Liver (tissue), 9 donors: ENCODE measurements around the gene FCSK. TPM values are rescaled to one million over a fixed set of nuclear protein-coding genes. Genes with fewer than 3 reads are reported as not detected.

Experiments
- DNase-seq: peaks from one replicate; pipeline ENCODE4 v3.0.0-alpha.2; 2017; ENCODE audit warnings: low spot score
- H3K27ac ChIP-seq, 2 donors: one replicate each; pipeline ENCODE4 v1.7.0; 2013; ENCODE audit warnings: inconsistent platforms in 2 of 2, low read length in 2 of 2, control low read depth in 1 of 2, low read depth in 1 of 2, mild to moderate bottlenecking in 1 of 2
- H3K27me3 ChIP-seq, 4 donors: one replicate each; pipeline versions ENCODE4 v1.6.1 to v1.7.0; 2013; ENCODE audit warnings: low read length in 3 of 4, inconsistent platforms in 1 of 4, mild to moderate bottlenecking in 1 of 4, moderate library complexity in 1 of 4; ENCODE audit not compliant: control insufficient read depth in 4 of 4, insufficient read depth in 4 of 4
- H3K36me3 ChIP-seq, 4 donors: one replicate each; pipeline versions ENCODE4 v1.6.1 to v1.7.0; 2013; ENCODE audit warnings: low read length in 3 of 4, mild to moderate bottlenecking in 3 of 4, low read depth in 1 of 4, moderate library complexity in 1 of 4; ENCODE audit not compliant: control insufficient read depth in 4 of 4, insufficient read depth in 3 of 4
- H3K4me1 ChIP-seq, 4 donors: one replicate each; pipeline versions ENCODE4 v1.6.1 to v1.7.0; 2013; ENCODE audit warnings: low read length in 3 of 4, mild to moderate bottlenecking in 3 of 4, moderate library complexity in 1 of 4; ENCODE audit not compliant: control insufficient read depth in 4 of 4, insufficient read depth in 4 of 4
- H3K4me3 ChIP-seq, 3 donors: one replicate each; pipeline versions ENCODE4 v1.6.1 to v1.7.0; 2013; ENCODE audit warnings: low read length in 3 of 3, control low read depth in 1 of 3, low read depth in 1 of 3, mild to moderate bottlenecking in 1 of 3
- H3K9ac ChIP-seq, 2 donors: one replicate each; pipeline ENCODE4 v1.7.0; 2013; ENCODE audit warnings: low read length in 2 of 2, mild to moderate bottlenecking in 2 of 2, moderate library complexity in 2 of 2, control low read depth in 1 of 2, low read depth in 1 of 2
- H3K9me3 ChIP-seq, 4 donors: one replicate each; pipeline versions ENCODE4 v1.6.1 to v1.7.0; 2013; ENCODE audit warnings: low read length in 3 of 4; ENCODE audit not compliant: control insufficient read depth in 4 of 4
- EGR1 ChIP-seq, 2 donors: IDR thresholded peaks; 2 replicates each; pipeline ENCODE4 v1.6.1; 2016 to 2018; ENCODE audit warnings: antibody characterized with exemption in 2 of 2, low read depth in 2 of 2
- FOXA2 ChIP-seq: IDR thresholded peaks from 2 replicates; pipeline ENCODE4 v1.6.1; 2016; ENCODE audit warnings: antibody characterized with exemption
- GABPA ChIP-seq, 2 donors: IDR thresholded peaks in 1 of 2; conservative IDR thresholded peaks in 1 of 2; 2 replicates each; pipeline ENCODE4 v1.6.1; 2016; ENCODE audit warnings: antibody characterized with exemption in 2 of 2, mild to moderate bottlenecking in 1 of 2, moderate library complexity in 1 of 2
- HNF4A ChIP-seq, 2 donors: conservative IDR thresholded peaks; 2 replicates each; pipeline ENCODE4 v1.6.1; 2016; ENCODE audit warnings: antibody characterized with exemption in 2 of 2, mild to moderate bottlenecking in 2 of 2
- HNF4G ChIP-seq: IDR thresholded peaks from 2 replicates; pipeline ENCODE4 v1.6.1; 2016; ENCODE audit warnings: antibody characterized with exemption
- JUND ChIP-seq, 2 donors: IDR thresholded peaks; 2 replicates each; pipeline ENCODE4 v1.6.1; 2016; ENCODE audit warnings: antibody characterized with exemption in 2 of 2
- NR2F2 ChIP-seq: IDR thresholded peaks from 2 replicates; pipeline ENCODE4 v1.6.1; 2016; ENCODE audit warnings: antibody characterized with exemption
- RXRA ChIP-seq, 2 donors: IDR thresholded peaks; 2 replicates each; pipeline ENCODE4 v1.6.1; 2017 to 2018; ENCODE audit warnings: antibody characterized with exemption in 2 of 2, mild to moderate bottlenecking in 1 of 2
- SP1 ChIP-seq: IDR thresholded peaks from 2 replicates; pipeline ENCODE4 v1.6.1; 2018; ENCODE audit warnings: antibody characterized with exemption, mild to moderate bottlenecking
- TAF1 ChIP-seq: conservative IDR thresholded peaks from 2 replicates; pipeline ENCODE4 v1.6.1; 2016; ENCODE audit warnings: antibody characterized with exemption, mild to moderate bottlenecking
- whole genome bisulfite sequencing: extraction: QIAGEN DNeasy Blood & Tissue Kit; methylation state at CpG from one replicate; pipeline ENCODE4 v1.1.7; 2013; 5-methylcytosine and 5-hydroxymethylcytosine counted together
- polyA plus RNA-seq, 2 donors: library from polyadenylated mRNA; stranded (reverse) in 1 of 2; unstranded in 1 of 2; fragments of 200-250 nt in 1 of 2; fragments of >200 nt in 1 of 2; fragmentation: Nextera tagmentation in 1 of 2; extraction: Ambion mirVana in 1 of 2; gene quantifications; one replicate each; pipeline versions ENCODE4 v1.2.1 to v1.2.3, GENCODE V29; 2013 to 2015
- total RNA-seq, 2 donors: library from RNA; depleted of rRNA; stranded (reverse); fragments of >200 nt; gene quantifications; one replicate each; pipeline ENCODE4 v1.2.3, GENCODE V29; 2014
- TF ChIP-seq, protein P1 (sequence below): IDR thresholded peaks from 2 replicates; pipeline ENCODE4 v1.6.1; 2016; ENCODE audit warnings: antibody characterized with exemption
- TF ChIP-seq, protein P2 (sequence below): IDR thresholded peaks from 2 replicates; pipeline ENCODE4 v1.6.1; 2016; ENCODE audit warnings: antibody characterized with exemption
- TF ChIP-seq, protein P3 (sequence below): fragments of 150-350 bp; IDR thresholded peaks from 2 replicates; pipeline ENCODE4 v1.5.1; 2017; ENCODE audit warnings: improper control_type of control experiment, low read depth, low read length; ENCODE audit not compliant: missing input control
- TF ChIP-seq, protein P4 (sequence below): IDR thresholded peaks from 2 replicates; pipeline ENCODE4 v1.6.1; 2016; ENCODE audit warnings: antibody characterized with exemption
- TF ChIP-seq, protein P5 (sequence below): IDR thresholded peaks from 2 replicates; pipeline ENCODE4 v1.6.1; 2016; ENCODE audit warnings: antibody characterized with exemption, mild to moderate bottlenecking
- donor health status: healthy.
- donor health status: healthy.
- donor health status: healthy.
- donor health status: healthy.
- donor health status: healthy.

FCSK gene
- total and polyA plus RNA-seq, 4 donors, result 4.3 to 20.2 (median 8.5) TPM

DNA sequence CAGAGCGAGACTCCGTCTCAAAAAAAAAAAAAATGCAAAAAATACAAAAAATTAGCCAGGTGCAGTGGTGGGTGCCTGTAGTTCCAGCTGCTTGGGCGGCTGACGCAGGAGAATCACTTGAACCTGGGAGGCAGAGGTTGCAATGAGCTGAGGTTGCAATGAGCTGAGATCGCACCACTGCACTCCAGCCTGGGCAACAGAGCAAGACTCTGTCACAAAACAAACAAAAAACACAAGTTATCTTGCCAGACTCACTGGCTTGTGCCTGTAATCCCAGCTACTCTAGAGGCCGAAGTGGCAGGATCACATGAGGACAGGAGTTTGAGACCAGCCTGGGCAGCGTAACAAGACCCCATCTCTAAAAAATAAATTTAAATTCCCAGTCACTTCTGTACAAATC, 12.1 kb upstream of the FCSK start:
- H3K9ac ChIP-seq, result no peak overlapping the region
- no peak for TF ChIP-seq RXRA (IDR thresholded peaks at IDR 0.05)
- no peak for TF ChIP-seq TAF1
- TF ChIP-seq HNF4A (conservative IDR thresholded peaks at IDR 0.05), result no peak
- TF ChIP-seq SP1, result no peak
- no peak for TF ChIP-seq EGR1 (IDR thresholded peaks at IDR 0.05; ENCODE audit: low read depth in 2 of 2)
- TF ChIP-seq, protein P1, sequence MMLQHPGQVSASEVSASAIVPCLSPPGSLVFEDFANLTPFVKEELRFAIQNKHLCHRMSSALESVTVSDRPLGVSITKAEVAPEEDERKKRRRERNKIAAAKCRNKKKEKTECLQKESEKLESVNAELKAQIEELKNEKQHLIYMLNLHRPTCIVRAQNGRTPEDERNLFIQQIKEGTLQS, result no peak
- TF ChIP-seq NR2F2, result no peak
- no peak for TF ChIP-seq HNF4G
- no peak for TF ChIP-seq FOXA2
- TF ChIP-seq, protein P2, sequence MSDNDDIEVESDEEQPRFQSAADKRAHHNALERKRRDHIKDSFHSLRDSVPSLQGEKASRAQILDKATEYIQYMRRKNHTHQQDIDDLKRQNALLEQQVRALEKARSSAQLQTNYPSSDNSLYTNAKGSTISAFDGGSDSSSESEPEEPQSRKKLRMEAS, result no peak
- TF ChIP-seq, protein P3, sequence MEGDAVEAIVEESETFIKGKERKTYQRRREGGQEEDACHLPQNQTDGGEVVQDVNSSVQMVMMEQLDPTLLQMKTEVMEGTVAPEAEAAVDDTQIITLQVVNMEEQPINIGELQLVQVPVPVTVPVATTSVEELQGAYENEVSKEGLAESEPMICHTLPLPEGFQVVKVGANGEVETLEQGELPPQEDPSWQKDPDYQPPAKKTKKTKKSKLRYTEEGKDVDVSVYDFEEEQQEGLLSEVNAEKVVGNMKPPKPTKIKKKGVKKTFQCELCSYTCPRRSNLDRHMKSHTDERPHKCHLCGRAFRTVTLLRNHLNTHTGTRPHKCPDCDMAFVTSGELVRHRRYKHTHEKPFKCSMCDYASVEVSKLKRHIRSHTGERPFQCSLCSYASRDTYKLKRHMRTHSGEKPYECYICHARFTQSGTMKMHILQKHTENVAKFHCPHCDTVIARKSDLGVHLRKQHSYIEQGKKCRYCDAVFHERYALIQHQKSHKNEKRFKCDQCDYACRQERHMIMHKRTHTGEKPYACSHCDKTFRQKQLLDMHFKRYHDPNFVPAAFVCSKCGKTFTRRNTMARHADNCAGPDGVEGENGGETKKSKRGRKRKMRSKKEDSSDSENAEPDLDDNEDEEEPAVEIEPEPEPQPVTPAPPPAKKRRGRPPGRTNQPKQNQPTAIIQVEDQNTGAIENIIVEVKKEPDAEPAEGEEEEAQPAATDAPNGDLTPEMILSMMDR, result no peak
- TF ChIP-seq, protein P4, sequence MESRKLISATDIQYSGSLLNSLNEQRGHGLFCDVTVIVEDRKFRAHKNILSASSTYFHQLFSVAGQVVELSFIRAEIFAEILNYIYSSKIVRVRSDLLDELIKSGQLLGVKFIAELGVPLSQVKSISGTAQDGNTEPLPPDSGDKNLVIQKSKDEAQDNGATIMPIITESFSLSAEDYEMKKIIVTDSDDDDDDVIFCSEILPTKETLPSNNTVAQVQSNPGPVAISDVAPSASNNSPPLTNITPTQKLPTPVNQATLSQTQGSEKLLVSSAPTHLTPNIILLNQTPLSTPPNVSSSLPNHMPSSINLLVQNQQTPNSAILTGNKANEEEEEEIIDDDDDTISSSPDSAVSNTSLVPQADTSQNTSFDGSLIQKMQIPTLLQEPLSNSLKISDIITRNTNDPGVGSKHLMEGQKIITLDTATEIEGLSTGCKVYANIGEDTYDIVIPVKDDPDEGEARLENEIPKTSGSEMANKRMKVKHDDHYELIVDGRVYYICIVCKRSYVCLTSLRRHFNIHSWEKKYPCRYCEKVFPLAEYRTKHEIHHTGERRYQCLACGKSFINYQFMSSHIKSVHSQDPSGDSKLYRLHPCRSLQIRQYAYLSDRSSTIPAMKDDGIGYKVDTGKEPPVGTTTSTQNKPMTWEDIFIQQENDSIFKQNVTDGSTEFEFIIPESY, result no peak
- no peak for TF ChIP-seq JUND (IDR thresholded peaks at IDR 0.05)
- TF ChIP-seq, protein P5, sequence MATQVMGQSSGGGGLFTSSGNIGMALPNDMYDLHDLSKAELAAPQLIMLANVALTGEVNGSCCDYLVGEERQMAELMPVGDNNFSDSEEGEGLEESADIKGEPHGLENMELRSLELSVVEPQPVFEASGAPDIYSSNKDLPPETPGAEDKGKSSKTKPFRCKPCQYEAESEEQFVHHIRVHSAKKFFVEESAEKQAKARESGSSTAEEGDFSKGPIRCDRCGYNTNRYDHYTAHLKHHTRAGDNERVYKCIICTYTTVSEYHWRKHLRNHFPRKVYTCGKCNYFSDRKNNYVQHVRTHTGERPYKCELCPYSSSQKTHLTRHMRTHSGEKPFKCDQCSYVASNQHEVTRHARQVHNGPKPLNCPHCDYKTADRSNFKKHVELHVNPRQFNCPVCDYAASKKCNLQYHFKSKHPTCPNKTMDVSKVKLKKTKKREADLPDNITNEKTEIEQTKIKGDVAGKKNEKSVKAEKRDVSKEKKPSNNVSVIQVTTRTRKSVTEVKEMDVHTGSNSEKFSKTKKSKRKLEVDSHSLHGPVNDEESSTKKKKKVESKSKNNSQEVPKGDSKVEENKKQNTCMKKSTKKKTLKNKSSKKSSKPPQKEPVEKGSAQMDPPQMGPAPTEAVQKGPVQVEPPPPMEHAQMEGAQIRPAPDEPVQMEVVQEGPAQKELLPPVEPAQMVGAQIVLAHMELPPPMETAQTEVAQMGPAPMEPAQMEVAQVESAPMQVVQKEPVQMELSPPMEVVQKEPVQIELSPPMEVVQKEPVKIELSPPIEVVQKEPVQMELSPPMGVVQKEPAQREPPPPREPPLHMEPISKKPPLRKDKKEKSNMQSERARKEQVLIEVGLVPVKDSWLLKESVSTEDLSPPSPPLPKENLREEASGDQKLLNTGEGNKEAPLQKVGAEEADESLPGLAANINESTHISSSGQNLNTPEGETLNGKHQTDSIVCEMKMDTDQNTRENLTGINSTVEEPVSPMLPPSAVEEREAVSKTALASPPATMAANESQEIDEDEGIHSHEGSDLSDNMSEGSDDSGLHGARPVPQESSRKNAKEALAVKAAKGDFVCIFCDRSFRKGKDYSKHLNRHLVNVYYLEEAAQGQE, result no peak
- no peaks in the 10 kb centered on the region for H3K36me3 ChIP-seq
- H3K4me3 ChIP-seq, result no peak overlapping the region
- DNase-seq, result no peak
- H3K9me3 ChIP-seq, result no peaks in the 10 kb centered on the region
- 93% methylated on average over 7 of the region's 7 CpGs for WGBS
- H3K27ac ChIP-seq, result no peak overlapping the region
- no peaks in the 10 kb centered on the region for H3K27me3 ChIP-seq
- H3K4me1 ChIP-seq, result peaks cover 7 to 19% (median 11%) of the 10 kb centered on the region in 4 donors

DNA sequence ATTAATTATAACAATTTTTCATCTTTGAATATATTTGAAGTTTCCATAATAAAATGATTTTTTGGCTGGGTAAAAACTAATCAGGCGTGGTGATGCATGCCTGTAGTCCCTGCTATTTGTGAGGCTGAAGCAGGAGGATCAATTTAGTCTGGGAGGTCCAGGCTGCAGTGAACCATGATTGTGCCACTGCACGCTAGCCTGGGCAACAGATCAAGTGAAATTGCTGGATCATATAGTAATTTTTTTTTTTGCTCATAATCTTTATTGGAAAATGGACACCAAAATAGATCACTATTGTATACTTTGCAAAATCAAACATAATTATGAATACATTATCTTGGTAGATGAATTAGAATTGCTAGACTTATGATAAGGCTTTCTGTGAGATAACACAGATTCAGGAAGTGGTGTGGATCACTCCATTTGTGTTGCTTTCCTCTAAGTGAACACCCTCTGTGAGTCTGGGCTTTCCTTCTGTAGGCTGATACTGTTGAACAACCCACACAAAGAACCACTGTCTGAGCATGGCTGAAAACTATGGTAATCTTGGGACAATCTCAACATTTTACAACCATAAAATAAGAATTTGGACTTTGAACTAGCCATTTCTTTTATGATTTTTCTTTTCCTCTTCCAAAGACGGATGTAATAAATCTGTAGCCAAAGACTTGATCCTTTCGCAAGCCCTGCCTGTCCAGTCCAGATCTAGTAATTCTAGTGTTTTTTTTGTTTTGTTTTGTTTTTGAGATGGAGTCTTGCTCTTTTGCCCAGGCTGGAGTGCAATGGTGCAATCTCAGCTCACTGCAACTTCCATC, 9.9 kb upstream of the FCSK start:
- no peak overlapping the region for H3K27ac ChIP-seq
- no peak overlapping the region for H3K4me3 ChIP-seq
- no peaks in the 10 kb centered on the region for H3K36me3 ChIP-seq
- WGBS, result 81% methylated on average over 4 of the region's 4 CpGs
- no peak overlapping the region for H3K9ac ChIP-seq
- TF ChIP-seq GABPA (IDR thresholded peaks at IDR 0.05 in 1 of 2, conservative IDR thresholded peaks at IDR 0.05 in 1 of 2) (no peak), RXRA (IDR thresholded peaks at IDR 0.05) (no peak), HNF4A (conservative IDR thresholded peaks at IDR 0.05) (no peak), SP1 (no peak), TAF1 (no peak)
- TF ChIP-seq, protein P4, result no peak
- H3K9me3 ChIP-seq, result no peaks in the 10 kb centered on the region
- peaks cover 0 to 7% (median 2%) of the 10 kb centered on the region in 4 donors for H3K4me1 ChIP-seq
- no peak for DNase-seq
- no peaks in the 10 kb centered on the region for H3K27me3 ChIP-seq
